Fibroblast of skin of left quadriceps (primary cell): ENCODE measurements around the gene PTPMT1.

Source experiments
- DNase-seq, 2 experiments: peaks; one replicate each; pipeline ENCODE4 v3.0.0-alpha.2; 2013; ENCODE audit warnings: low read depth in 2 of 2

The PTPMT1 gene

GRCh38 chr11:47607380-47607779 is 42.0 kb downstream of the PTPMT1 start:
- DNase-seq = peak; percentile 63 to 66

- DNase-seq = no peak
These were observed 44.3 kb downstream of the PTPMT1 start for GRCh38 chr11:47609675-47610074.

- DNase-seq = no peak
These were observed 46.0 kb downstream of the PTPMT1 start for GRCh38 chr11:47611348-47611794.

GRCh38 chr11:47615249-47615648 is 49.9 kb downstream of the PTPMT1 start:
- DNase-seq = no peak

DNA sequence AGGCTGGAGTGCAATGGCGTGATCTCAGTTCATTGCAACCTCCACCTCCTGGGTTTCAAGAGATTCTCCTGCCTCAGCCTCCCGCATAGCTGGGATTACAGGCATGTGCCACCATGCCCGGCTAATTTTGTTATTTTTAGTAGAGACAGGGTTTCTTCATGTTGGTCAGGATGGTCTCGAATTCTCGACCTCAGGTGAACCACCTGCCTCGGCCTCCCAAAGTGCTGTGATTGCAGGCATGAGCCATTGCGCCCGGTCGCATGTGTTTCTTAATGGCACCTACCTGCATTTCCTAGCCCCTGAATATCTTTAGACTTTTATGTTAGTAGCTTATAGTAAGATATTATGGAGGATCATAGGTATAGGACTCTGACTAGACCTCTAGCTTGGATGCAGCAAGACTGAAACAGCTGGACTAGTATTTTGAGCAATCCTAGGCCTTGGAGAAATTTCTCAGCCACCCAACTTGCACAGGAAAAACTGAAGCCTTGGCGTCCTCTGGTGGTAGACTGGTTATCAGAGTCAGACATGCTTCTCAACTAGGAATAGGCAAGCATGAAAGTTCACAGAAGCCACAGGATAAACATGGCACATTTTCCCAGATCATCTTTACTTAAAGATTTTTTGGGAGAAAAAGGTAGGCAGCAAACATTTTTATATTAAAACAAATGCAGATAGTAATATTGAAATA is 51.5 kb downstream of the PTPMT1 start:
- peak; percentile 51 to 56 for DNase-seq

DNA sequence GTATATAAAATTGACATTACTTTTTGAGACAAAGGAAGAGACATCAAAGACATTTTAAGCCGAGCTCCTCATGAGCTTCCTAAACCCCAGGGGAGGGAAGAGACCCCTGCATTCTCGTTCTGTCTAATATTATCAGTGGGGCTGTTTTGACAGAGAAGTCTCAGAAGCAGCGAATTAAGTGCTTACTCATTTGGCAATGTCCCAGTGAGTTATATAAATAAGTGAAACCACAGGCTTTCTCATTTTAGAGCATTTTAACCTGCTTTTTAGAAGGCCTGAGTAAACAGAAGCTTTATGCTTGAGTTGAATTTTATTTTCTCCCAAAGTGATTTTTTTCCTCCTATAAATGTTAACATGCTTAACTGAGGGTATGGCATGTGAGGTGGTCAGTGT is 52.0 kb downstream of the PTPMT1 start:
- DNase-seq = peak; percentile 29 to 36

DNA sequence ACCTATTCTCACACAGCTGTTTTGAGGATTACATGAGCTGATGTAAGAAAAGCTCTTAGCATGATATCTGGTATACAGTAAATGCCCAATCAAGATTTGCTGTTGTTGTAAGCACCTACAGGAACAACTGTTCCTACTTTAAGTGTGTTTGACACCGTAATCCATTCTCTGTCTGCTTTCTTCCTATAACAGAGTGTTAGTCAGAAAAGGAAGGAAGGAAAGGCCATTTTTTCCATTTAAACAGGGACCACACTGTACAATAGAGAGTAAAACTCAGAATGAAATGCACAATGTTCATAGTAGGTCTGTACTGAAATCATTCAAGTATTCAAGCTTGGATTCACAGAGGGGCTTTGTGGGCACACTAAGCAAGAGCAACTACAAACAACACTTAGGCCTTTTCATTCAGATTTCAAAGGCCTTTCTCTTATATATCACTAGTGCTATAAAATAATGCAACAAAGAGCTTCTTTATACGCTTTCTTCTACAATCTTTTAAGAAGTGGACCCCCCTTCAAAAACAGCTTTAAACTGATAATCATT is 55.5 kb downstream of the PTPMT1 start:
- no peak for DNase-seq
